Karpas-422 (cell line): ENCODE measurements around the gene CTTNBP2NL. TPM values are rescaled to one million over a fixed set of nuclear protein-coding genes. Genes with fewer than 3 reads are reported as not detected.

ENCODE experiments used
- DNase-seq: peaks from one replicate; pipeline ENCODE4 v3.0.0-alpha.2; 2015
- H2AFZ ChIP-seq: fragments of 200-600 bp; sonication (generic); 2 replicates; pipeline ENCODE4 v1.6.1; 2014; ENCODE audit warnings: antibody characterized with exemption, low read length, mixed read lengths
- H3K27ac ChIP-seq: fragments of 200-600 bp; sonication (generic); 2 replicates; pipeline ENCODE4 v1.5.1; 2014; ENCODE audit warnings: mild to moderate bottlenecking, low read length, moderate library complexity
- H3K27me3 ChIP-seq: fragments of 200-600 bp; sonication (generic); 2 replicates; pipeline ENCODE4 v1.6.1; 2014; ENCODE audit warnings: low read length, mixed read lengths
- H3K36me3 ChIP-seq: fragments of 200-600 bp; sonication (generic); 2 replicates; pipeline ENCODE4 v1.6.1; 2014; ENCODE audit warnings: low read length, mixed read lengths; ENCODE audit not compliant: insufficient read depth
- H3K4me1 ChIP-seq: fragments of 200-600 bp; sonication (generic); 2 replicates; pipeline ENCODE4 v1.6.1; 2014; ENCODE audit warnings: mild to moderate bottlenecking, low read length, mixed read lengths
- H3K4me2 ChIP-seq: fragments of 200-600 bp; sonication (generic); 2 replicates; pipeline ENCODE4 v1.6.1; 2014; ENCODE audit warnings: low read length, low read depth, mild to moderate bottlenecking; ENCODE audit not compliant: poor library complexity, severe bottlenecking
- H3K4me3 ChIP-seq: fragments of 200-600 bp; sonication (generic); 2 replicates; pipeline ENCODE4 v1.5.1; 2014; ENCODE audit warnings: mild to moderate bottlenecking, antibody characterized with exemption, low read length, mixed read lengths
- H3K79me2 ChIP-seq: fragments of 200-600 bp; sonication (generic); 2 replicates; pipeline ENCODE4 v1.6.1; 2014; ENCODE audit warnings: mild to moderate bottlenecking, low read length, mixed read lengths
- H3K9ac ChIP-seq: fragments of 200-600 bp; sonication (generic); 2 replicates; pipeline ENCODE4 v1.6.0; 2014; ENCODE audit warnings: low read length
- H3K9me2 ChIP-seq: fragments of 200-600 bp; sonication (generic), shearing (Covaris generic); replicated peaks from 2 replicates; pipeline ENCODE4 v1.6.0; 2014; ENCODE audit warnings: mild to moderate bottlenecking, low read length, moderate library complexity; ENCODE audit not compliant: insufficient read depth
- H3K9me3 ChIP-seq: fragments of 300-700, 200-600 bp; sonication (generic); 2 replicates; pipeline ENCODE4 v1.6.1; 2014; ENCODE audit warnings: low read length, mixed read lengths
- H4K20me1 ChIP-seq: fragments of 200-600 bp; sonication (generic); 2 replicates; pipeline ENCODE4 v1.6.1; 2014; ENCODE audit warnings: mild to moderate bottlenecking, antibody characterized with exemption, low read length, low read depth; ENCODE audit not compliant: insufficient read depth
- total RNA-seq: library from RNA; depleted of rRNA; stranded (reverse); fragments of >200 nt; shearing (Covaris generic); gene quantifications from 2 replicates; pipeline ENCODE4 v1.2.3, GENCODE V29; 2014; ENCODE audit warnings: low replicate concordance

The CTTNBP2NL gene
- total RNA-seq, 1 experiment from 2014 or later, result not detected

GRCh38 chr1:112390775-112391602 lies 5.0 kb upstream of the CTTNBP2NL start:
- Histone ChIP-seq H3K79me2 (no peaks in the 10 kb centered on the region), H3K9me3 (no peaks in the 10 kb centered on the region), H3K9ac (no peak overlapping the region), H4K20me1 (no peaks in the 10 kb centered on the region), H3K4me2 (no peak overlapping the region), H3K9me2 (no peaks in the 10 kb centered on the region), H3K27ac (no peak overlapping the region), H3K4me3 (no peak overlapping the region), H3K4me1 (peaks cover 15% of the 10 kb centered on the region), H3K36me3 (no peaks in the 10 kb centered on the region), H2AFZ (no peak overlapping the region), H3K27me3 (no peaks in the 10 kb centered on the region)
- peak; percentile 94 for DNase-seq

DNA sequence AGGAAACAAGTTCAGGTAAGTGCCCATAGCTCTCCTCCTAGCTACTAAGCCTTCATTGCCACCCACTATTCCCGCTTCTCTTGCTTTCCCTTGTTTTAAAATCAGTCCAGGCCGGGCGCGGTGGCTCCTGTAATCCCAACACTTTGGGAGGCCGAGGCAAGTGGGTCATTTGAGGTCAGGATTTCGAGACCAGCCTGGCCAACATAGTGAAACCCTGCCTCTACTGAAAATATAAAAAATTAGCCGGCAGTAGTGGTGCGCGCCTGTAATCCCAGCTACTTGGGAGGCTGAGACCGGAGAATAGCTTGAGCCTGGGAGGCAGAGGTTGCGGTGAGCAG lies 4.4 kb upstream of the CTTNBP2NL start:
- Histone ChIP-seq H2AFZ (no peak overlapping the region), H4K20me1 (no peaks in the 10 kb centered on the region), H3K36me3 (no peaks in the 10 kb centered on the region), H3K79me2 (no peaks in the 10 kb centered on the region), H3K27ac (no peak overlapping the region), H3K4me2 (no peak overlapping the region), H3K9ac (no peak overlapping the region), H3K9me3 (no peaks in the 10 kb centered on the region), H3K27me3 (no peaks in the 10 kb centered on the region), H3K9me2 (no peaks in the 10 kb centered on the region), H3K4me1 (peaks cover 20% of the 10 kb centered on the region), H3K4me3 (no peak overlapping the region)
- DNase-seq, result no peak

GRCh38 chr1:112393631-112393974 lies 2.4 kb upstream of the CTTNBP2NL start:
- Histone ChIP-seq H3K9ac (no peak overlapping the region), H2AFZ (no peak overlapping the region), H3K4me3 (no peak overlapping the region), H3K9me3 (no peaks in the 10 kb centered on the region), H4K20me1 (no peaks in the 10 kb centered on the region), H3K4me2 (no peak overlapping the region), H3K79me2 (no peaks in the 10 kb centered on the region), H3K4me1 (peaks cover 21% of the 10 kb centered on the region), H3K36me3 (no peaks in the 10 kb centered on the region), H3K27ac (no peak overlapping the region), H3K27me3 (no peaks in the 10 kb centered on the region), H3K9me2 (no peaks in the 10 kb centered on the region)
- no peak for DNase-seq

GRCh38 chr1:112394743-112395062 lies 1.3 kb upstream of the CTTNBP2NL start:
- no peak overlapping the region for H3K4me2 ChIP-seq
- no peaks in the 10 kb centered on the region for H3K9me3 ChIP-seq
- no peaks in the 10 kb centered on the region for H3K27me3 ChIP-seq
- DNase-seq, result no peak
- no peak overlapping the region for H3K9ac ChIP-seq
- no peaks in the 10 kb centered on the region for H4K20me1 ChIP-seq
- no peaks in the 10 kb centered on the region for H3K79me2 ChIP-seq
- H3K4me3 ChIP-seq, result no peak overlapping the region
- H3K9me2 ChIP-seq, result no peaks in the 10 kb centered on the region
- no peaks in the 10 kb centered on the region for H3K36me3 ChIP-seq
- no peak overlapping the region for H2AFZ ChIP-seq
- H3K4me1 ChIP-seq, result peaks cover 21% of the 10 kb centered on the region
- no peak overlapping the region for H3K27ac ChIP-seq

DNA sequence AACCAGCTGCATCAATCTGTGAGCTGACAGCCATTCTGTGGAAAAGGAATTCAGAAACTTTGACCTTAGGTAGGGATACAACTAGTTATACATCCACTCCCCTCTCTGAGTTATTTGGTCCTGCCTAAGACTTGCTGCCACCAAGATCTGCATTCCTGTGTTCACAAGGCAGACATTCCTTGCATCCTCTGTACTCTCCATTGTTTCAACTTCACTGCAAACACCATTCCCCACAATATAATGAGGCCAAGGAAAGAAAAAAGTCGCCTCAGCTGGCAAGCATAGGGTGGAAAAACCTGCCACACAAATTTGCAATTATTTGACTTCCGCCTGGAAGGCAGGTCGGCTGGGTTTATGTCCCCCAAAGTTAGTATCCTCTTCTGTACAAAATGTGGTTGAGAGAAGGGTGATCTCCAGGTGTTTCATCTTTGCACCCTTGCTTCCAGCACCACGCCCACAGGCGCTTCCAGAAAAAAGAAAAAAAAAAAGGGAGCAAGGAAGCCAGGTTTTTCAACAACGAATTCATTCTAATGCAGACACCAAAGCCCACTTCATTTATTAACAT lies 676 bp upstream of the CTTNBP2NL start:
- Histone ChIP-seq H3K4me3 (peak overlapping the region; percentile 60), H3K27ac (no peak overlapping the region), H3K79me2 (no peaks in the 10 kb centered on the region)

DNA sequence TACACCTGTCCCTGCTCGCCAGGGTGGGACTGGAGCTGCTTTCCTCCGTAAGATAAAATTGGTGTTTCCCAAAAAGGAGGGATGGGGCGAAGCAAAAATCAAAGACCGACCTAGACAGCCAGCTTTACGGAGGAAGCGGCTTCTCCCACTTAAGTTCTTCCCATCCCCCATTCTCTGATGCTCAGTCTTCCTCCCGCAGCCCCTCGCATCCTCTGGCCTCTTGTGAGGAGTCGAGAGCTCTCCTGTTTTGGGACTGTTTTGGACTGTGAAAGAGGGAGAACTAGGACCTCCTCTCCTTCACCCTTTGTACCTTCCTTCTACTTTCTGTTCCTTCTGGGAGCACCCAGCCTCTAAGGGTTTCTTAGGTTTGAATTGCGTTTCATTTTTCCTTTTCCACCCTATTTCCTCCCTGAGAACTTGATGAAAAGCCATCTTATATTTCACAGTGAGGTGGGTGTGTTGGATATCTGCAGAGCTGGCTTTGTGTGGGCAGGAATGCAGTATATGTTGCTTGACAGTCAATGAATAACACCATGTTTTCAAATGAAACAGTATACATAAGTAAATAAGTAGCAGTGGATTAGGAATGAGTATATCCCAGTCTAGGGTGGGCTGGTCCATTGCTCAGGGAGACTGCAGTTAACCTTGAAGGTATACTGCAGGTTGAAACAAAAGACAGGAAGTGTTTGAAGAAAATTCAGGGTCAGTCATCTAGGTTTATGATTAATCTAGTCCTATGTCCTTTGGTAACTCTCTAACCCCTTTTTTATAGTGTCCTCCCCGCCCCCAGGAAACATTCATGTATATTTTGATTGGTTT lies 848 bp downstream of the CTTNBP2NL start:
- peak overlapping the region; percentile 60 for H3K4me3 ChIP-seq
- no peaks in the 10 kb centered on the region for H3K79me2 ChIP-seq
- peak overlapping the region; percentile 72 for H3K4me2 ChIP-seq
- no peak overlapping the region for H3K9ac ChIP-seq
- no peak overlapping the region for H2AFZ ChIP-seq
- H4K20me1 ChIP-seq, result no peaks in the 10 kb centered on the region
- no peak for DNase-seq
- H3K36me3 ChIP-seq, result no peaks in the 10 kb centered on the region
- H3K4me1 ChIP-seq, result peaks cover 19% of the 10 kb centered on the region
- no peak overlapping the region for H3K27ac ChIP-seq
- H3K9me2 ChIP-seq, result no peaks in the 10 kb centered on the region
- no peaks in the 10 kb centered on the region for H3K9me3 ChIP-seq
- no peaks in the 10 kb centered on the region for H3K27me3 ChIP-seq

More for the DNA sequence above, 676 bp upstream of the CTTNBP2NL start:
- H2AFZ ChIP-seq, result 0 out of 2 replicates have a peak overlapping the region, but pooled peaks have one; percentile 32
- H3K9me3 ChIP-seq, result no peaks in the 10 kb centered on the region
- H3K36me3 ChIP-seq, result no peaks in the 10 kb centered on the region
- peak overlapping the region; percentile 72 for H3K4me2 ChIP-seq
- H3K4me1 ChIP-seq, result peaks cover 21% of the 10 kb centered on the region
- no peak for DNase-seq
- H3K9ac ChIP-seq, result no peak overlapping the region
- H4K20me1 ChIP-seq, result no peaks in the 10 kb centered on the region
- H3K27me3 ChIP-seq, result no peaks in the 10 kb centered on the region
- H3K9me2 ChIP-seq, result no peaks in the 10 kb centered on the region

- H3K27ac ChIP-seq, result no peak overlapping the region
- no peak overlapping the region for H3K9ac ChIP-seq
- no peaks in the 10 kb centered on the region for H4K20me1 ChIP-seq
- H3K36me3 ChIP-seq, result no peaks in the 10 kb centered on the region
- H3K4me3 ChIP-seq, result no peak overlapping the region
- no peak for DNase-seq
- H3K4me2 ChIP-seq, result no peak overlapping the region
- no peaks in the 10 kb centered on the region for H3K9me3 ChIP-seq
- no peaks in the 10 kb centered on the region for H3K9me2 ChIP-seq
- peaks cover 19% of the 10 kb centered on the region for H3K4me1 ChIP-seq
- H2AFZ ChIP-seq, result no peak overlapping the region
- H3K79me2 ChIP-seq, result no peaks in the 10 kb centered on the region
- no peaks in the 10 kb centered on the region for H3K27me3 ChIP-seq
Observed at GRCh38 chr1:112397841-112398240, 1.8 kb downstream of the CTTNBP2NL start.

DNA sequence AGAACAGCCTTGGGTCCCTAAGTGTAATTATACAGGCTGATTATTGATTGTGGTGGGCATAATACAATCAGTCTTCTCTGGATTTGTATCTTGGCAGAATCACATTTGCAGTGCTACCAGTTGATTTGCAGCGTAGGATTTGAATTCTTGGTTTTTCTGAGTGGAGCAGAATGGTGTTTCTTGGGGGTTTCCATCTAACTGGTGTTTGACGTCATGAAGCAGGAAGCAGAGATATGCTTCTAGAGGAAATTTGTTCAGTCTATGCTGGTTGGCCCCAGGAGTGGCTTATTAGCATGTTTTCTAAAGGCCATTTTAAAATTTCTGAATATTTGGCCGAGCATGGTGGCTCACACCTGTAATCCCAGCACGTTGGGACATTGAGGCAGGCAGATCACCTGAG lies 3.4 kb downstream of the CTTNBP2NL start:
- no peaks in the 10 kb centered on the region for H3K79me2 ChIP-seq
- H3K27ac ChIP-seq, result no peak overlapping the region
- DNase-seq, result no peak
- no peak overlapping the region for H2AFZ ChIP-seq
- H3K36me3 ChIP-seq, result no peaks in the 10 kb centered on the region
- H3K4me3 ChIP-seq, result no peak overlapping the region
- no peaks in the 10 kb centered on the region for H4K20me1 ChIP-seq
- no peaks in the 10 kb centered on the region for H3K9me2 ChIP-seq
- peaks cover 14% of the 10 kb centered on the region for H3K4me1 ChIP-seq
- H3K9ac ChIP-seq, result no peak overlapping the region
- no peaks in the 10 kb centered on the region for H3K9me3 ChIP-seq
- H3K4me2 ChIP-seq, result no peak overlapping the region
- no peaks in the 10 kb centered on the region for H3K27me3 ChIP-seq
